HUES64 (cell line): ENCODE measurements around the gene FCGR3B.
"Not testable (repeated sequence)": the region's sequence is repeated elsewhere in the genome, so short reads cannot be mapped to it uniquely, and the experiment has no call there.

Source experiments
- H3K27ac ChIP-seq: 2 replicates; pipeline ENCODE4 v1.7.0; 2013; ENCODE audit warnings: low read depth, low read length, inconsistent platforms
- H3K27me3 ChIP-seq: 2 replicates; pipeline ENCODE4 v1.6.1; 2013; ENCODE audit warnings: mild to moderate bottlenecking, low read length; ENCODE audit not compliant: insufficient read depth
- H3K36me3 ChIP-seq: 2 replicates; pipeline ENCODE4 v1.6.1; 2013; ENCODE audit warnings: mild to moderate bottlenecking, low read length; ENCODE audit not compliant: insufficient read depth
- H3K4me1 ChIP-seq: 2 replicates; pipeline ENCODE4 v1.6.1; 2013; ENCODE audit warnings: mild to moderate bottlenecking, low read length, moderate library complexity; ENCODE audit not compliant: insufficient read depth
- H3K4me3 ChIP-seq: 2 replicates; pipeline ENCODE4 v1.5.1; 2013; ENCODE audit warnings: mild to moderate bottlenecking, low read length, moderate library complexity
- H3K9ac ChIP-seq: 2 replicates; pipeline ENCODE4 v1.6.1; 2013; ENCODE audit warnings: mild to moderate bottlenecking, low read depth, low read length
- H3K9me3 ChIP-seq: 2 replicates; pipeline ENCODE4 v1.6.1; 2013; ENCODE audit warnings: low read depth, low read length; ENCODE audit not compliant: insufficient read depth
- WGBS: fragments of 150-250, 120-280 bp; methylation state at CpG from one replicate; pipeline ENCODE4 v1.1.7; 2013; ENCODE audit warnings: missing lambda C conversion rate; 5-methylcytosine and 5-hydroxymethylcytosine counted together

FCGR3B gene

GRCh38 chr1:161636189-161636782, 5.3 kb upstream of the FCGR3B start:
- not testable (repeated sequence) for H3K4me1 ChIP-seq, H3K9ac ChIP-seq, H3K4me3 ChIP-seq, H3K9me3 ChIP-seq, H3K36me3 ChIP-seq, H3K27ac ChIP-seq, H3K27me3 ChIP-seq
- WGBS: no CpG with 5 or more reads among the region's 1 CpG

GRCh38 chr1:161634993-161635392, 4.0 kb upstream of the FCGR3B start:
- H3K27ac ChIP-seq, H3K9me3 ChIP-seq, H3K4me1 ChIP-seq, H3K9ac ChIP-seq, H3K36me3 ChIP-seq, H3K4me3 ChIP-seq, H3K27me3 ChIP-seq: not testable (repeated sequence)
- 100% methylated on average over 1 of the region's 2 CpGs for WGBS

DNA sequence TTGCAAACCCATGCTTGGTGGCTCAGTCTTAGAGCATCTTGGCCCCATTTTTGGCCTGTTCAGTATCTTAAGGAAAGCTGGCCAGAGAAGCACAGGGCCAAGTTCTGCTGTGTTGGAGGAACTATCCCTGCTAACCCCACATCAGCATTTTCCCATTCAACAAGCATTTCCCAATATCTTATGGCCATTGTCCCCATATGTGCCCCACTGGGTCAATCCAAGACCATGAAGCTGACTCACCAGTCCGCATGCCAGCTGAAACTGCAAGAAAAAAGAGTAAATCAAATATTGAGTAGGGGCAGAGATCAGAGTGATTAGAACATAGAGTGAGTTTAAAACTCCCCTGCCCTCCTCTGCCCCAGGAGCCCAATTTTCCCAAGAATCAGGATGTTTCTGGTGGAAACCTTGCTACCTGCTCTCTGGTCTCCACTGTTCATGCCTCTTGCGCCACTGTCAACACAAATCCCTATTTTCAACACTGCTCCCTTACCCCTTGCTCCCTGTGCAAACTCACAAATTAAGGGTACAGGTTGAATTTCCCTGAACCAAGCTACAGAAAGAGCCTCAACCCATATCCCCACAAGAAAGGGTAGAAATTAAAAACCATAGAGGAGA, 741 bp downstream of the FCGR3B start:
- not testable (repeated sequence) for H3K36me3 ChIP-seq, H3K4me1 ChIP-seq, H3K4me3 ChIP-seq, H3K27ac ChIP-seq, H3K9ac ChIP-seq, H3K9me3 ChIP-seq, H3K27me3 ChIP-seq
- 92% methylated on average over 1 of the region's 2 CpGs for WGBS

- H3K27ac ChIP-seq, H3K36me3 ChIP-seq, H3K9me3 ChIP-seq, H3K4me1 ChIP-seq, H3K4me3 ChIP-seq, H3K9ac ChIP-seq, H3K27me3 ChIP-seq: not testable (repeated sequence)
- WGBS: 90% methylated on average over 7 of the region's 10 CpGs
These were observed 4.4 kb downstream of the FCGR3B start for GRCh38 chr1:161626445-161627146.

DNA sequence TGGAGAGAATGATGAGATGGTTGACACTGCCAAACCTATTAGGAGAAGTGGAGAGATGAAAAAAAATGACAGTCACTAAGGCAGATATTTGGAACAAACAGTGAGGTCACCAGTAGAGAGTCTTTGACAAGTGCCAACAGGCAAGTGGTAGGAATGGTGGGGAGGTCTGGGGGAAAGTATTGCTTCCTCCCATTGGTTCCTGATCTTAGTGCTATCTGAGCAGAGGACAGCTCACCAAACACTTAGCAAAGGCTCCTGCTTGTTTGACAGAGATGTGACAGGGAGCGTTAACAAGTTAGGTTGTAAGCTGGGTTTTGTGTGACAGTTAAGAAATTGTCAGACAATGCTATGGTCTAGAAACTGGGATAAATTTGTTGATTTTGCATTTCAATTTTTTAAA, 6.4 kb downstream of the FCGR3B start:
- H3K36me3 ChIP-seq, H3K9ac ChIP-seq, H3K9me3 ChIP-seq, H3K27me3 ChIP-seq, H3K4me1 ChIP-seq, H3K27ac ChIP-seq, H3K4me3 ChIP-seq: not testable (repeated sequence)
- no CpG with 5 or more reads among the region's 1 CpG for WGBS

DNA sequence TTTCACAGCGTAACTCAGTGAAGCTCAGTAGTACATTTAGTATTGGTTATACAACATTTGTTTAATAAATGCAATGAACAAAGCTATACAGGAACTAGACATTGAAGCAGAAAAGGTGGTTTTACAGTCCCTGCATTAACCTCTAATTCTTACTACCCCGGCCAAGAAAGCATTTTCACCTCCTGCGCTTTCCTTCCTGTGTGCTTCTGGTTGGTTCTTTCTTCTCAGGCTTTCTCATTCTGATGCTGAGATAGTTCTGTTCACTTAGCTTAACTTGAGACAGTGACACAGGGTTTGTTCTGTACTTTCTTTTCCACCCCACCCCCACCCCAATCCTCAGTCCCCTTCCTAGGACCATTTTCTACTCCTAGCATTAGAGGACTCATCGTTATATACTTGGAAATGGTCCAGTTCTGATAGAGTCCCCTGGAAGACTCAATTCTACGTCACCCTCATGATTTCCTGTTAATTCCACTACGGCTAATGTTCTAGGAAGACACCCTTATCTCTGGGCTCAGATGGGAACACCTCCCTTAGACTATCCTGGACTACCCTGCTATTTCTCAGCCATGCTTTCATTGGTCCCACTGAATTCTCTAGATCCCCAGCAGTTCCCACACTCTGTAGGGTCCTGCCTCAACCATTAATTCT, 7.5 kb downstream of the FCGR3B start:
- H3K27me3 ChIP-seq, H3K27ac ChIP-seq, H3K4me3 ChIP-seq, H3K9ac ChIP-seq, H3K9me3 ChIP-seq, H3K4me1 ChIP-seq, H3K36me3 ChIP-seq: not testable (repeated sequence)
- 87% methylated on average over 2 of the region's 6 CpGs for WGBS

- peak overlapping the region; percentile 69 for H3K4me3 ChIP-seq
- not testable (repeated sequence) for H3K9ac ChIP-seq, H3K9me3 ChIP-seq, H3K36me3 ChIP-seq, H3K27me3 ChIP-seq, H3K4me1 ChIP-seq, H3K27ac ChIP-seq
- WGBS: 70% methylated on average over 8 of the region's 8 CpGs
These were observed 8.9 kb downstream of the FCGR3B start for GRCh38 chr1:161622054-161622453.

DNA sequence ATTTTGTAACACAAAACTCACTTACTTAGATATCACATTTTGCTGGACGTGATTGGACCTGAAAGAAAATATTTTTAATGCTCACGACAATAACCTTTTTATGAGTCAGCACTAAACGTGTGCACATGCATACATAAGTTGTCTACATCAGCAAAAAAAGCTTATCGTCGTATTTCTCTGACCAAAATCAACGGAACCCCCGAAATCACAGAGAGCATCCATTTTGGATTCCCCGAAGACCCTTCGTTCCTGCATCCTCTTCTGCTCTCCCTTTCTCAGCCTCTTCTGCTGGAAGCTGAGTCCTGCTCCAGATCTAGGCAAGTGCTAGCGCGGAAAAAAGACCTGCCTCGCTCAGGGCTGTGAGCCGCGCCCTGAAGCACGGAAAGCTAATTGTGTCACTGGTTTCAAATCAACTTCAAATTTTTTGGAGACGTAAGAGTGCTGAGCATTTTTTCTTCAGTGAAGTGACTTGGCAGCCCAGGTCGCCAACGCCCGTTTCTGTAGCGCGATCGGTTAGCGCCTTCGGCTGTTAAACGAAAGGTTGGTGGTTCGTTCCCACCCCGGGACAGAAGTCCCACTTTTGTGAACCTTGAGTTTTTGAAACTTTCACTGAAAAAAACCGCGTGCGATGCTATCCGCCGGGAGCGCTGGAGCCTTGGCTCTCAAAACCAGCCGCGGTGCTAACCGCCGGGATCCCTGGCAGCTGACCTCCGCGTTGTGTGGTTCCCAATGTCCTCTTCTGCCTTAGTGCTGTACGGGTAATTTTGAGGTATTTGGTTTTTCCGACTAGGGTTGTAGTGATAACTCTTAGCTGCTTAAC, 9.6 kb downstream of the FCGR3B start:
- H3K27me3 ChIP-seq, H3K36me3 ChIP-seq, H3K9me3 ChIP-seq, H3K27ac ChIP-seq, H3K4me1 ChIP-seq: not testable (repeated sequence)
- WGBS: 3% methylated on average over 39 of the region's 41 CpGs
- Histone ChIP-seq H3K4me3 (peak overlapping the region; percentile 69), H3K9ac (peak overlapping the region; percentile 63)

DNA sequence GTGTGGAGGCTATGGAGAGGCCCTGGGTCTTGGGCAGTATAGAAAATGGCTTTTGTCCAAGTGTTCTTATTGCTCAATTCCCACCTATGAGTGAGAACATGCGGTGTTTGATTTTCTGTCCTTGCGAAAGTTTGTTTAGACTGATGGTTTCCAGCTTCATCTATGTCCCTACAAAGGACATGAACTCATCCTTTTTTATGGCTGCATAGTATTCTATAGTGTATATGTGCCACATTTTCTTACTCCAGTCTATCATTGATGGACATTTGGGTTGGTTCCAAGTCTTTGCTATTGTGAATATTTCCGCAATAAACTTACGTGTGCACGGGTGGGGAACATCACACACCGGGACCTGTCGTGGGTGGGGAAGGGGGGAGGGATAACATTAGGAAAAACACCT, 10.6 kb downstream of the FCGR3B start:
- H3K36me3 ChIP-seq, H3K27ac ChIP-seq, H3K27me3 ChIP-seq, H3K4me1 ChIP-seq, H3K9me3 ChIP-seq, H3K9ac ChIP-seq: not testable (repeated sequence)
- WGBS: 94% methylated on average over 7 of the region's 7 CpGs
- H3K4me3 ChIP-seq: peak overlapping the region; percentile 69; the same call in 1 of the 2 replicates

DNA sequence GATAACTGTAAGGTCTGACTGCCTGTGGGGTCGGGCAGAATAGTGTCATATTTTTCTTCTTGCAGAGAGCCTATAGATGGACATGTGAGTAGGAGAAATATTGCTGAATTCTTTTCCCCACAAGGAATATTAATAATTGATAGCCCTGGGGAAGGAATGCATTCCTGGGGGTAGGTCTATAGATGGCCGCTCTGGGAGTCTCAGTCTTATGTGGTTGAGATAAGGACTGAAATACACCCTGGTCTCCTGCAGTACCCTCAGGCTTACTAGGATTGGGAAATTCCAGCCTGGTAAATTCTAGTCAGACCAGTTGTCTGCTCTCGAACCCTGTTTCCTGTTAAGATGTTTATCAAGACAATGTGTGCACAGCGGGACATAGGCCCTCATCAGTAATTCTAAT, 12.5 kb downstream of the FCGR3B start:
- not testable (repeated sequence) for H3K9ac ChIP-seq, H3K4me1 ChIP-seq, H3K9me3 ChIP-seq, H3K36me3 ChIP-seq, H3K27me3 ChIP-seq, H3K4me3 ChIP-seq, H3K27ac ChIP-seq
- 85% methylated on average over 4 of the region's 4 CpGs for WGBS

DNA sequence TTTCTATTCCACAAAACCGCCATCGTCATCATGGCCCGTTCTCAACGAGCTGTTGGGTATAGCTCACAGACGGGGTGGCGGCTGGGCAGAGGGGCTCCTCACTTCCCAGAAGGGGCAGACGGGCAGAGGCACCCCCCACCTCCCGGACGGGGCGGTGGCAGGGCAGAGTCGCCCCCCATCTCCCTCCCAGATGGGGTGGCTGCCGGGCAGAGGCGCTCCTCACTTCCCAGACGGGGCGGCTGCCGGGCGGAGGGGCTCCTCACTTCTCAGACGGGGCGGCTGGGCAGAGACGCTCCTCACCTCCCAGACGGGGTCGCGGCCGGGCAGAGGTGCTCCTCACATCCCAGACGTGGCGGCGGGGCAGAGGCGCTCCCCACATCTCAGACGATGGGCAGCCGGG, 14.6 kb downstream of the FCGR3B start:
- not testable (repeated sequence) for H3K36me3 ChIP-seq, H3K27me3 ChIP-seq, H3K4me3 ChIP-seq, H3K27ac ChIP-seq, H3K4me1 ChIP-seq, H3K9ac ChIP-seq, H3K9me3 ChIP-seq
- 94% methylated on average over 30 of the region's 30 CpGs for WGBS
